ENCODE data around the gene RBM38.

GRCh38 chr20:57369596-57369995 lies 21.6 kb upstream of the RBM38 start:
- TF ChIP-seq CTCF (conservative IDR thresholded peaks at IDR 0.05; ENCODE audit: low read length) = no peak
- no peak for TF ChIP-seq EZH2phosphoT487 (IDR thresholded peaks at IDR 0.05; ENCODE audit: borderline replicate concordance)
